Measurements from ENCODE around the gene IL17D.

The IL17D gene, protein sequence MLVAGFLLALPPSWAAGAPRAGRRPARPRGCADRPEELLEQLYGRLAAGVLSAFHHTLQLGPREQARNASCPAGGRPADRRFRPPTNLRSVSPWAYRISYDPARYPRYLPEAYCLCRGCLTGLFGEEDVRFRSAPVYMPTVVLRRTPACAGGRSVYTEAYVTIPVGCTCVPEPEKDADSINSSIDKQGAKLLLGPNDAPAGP

GRCh38 chr13:20702915-20703779 lies at the start of gene IL17D:
TSS of gene IL17D (plus strand) at chr13:20703699. CDS start at chr13:20704002, 303 bp downstream.
- DNase-seq (ENCODE audit: extremely low read depth, low read depth): no peak
- TF ChIP-seq CTCF (IDR thresholded peaks at IDR 0.05; ENCODE audit: low read depth, low read length): no peak

- no peak for DNase-seq (ENCODE audit: extremely low read depth, low read depth)
- TF ChIP-seq CTCF (IDR thresholded peaks at IDR 0.05; ENCODE audit: low read depth, low read length): no peak
Observed at GRCh38 chr13:20654156-20654555, 49.3 kb upstream of the IL17D start.

- TF ChIP-seq CTCF (IDR thresholded peaks at IDR 0.05; ENCODE audit: low read depth, low read length): no peak
- DNase-seq (ENCODE audit: extremely low read depth, low read depth): no peak
Observed at GRCh38 chr13:20658451-20659040, 45.0 kb upstream of the IL17D start.

DNA sequence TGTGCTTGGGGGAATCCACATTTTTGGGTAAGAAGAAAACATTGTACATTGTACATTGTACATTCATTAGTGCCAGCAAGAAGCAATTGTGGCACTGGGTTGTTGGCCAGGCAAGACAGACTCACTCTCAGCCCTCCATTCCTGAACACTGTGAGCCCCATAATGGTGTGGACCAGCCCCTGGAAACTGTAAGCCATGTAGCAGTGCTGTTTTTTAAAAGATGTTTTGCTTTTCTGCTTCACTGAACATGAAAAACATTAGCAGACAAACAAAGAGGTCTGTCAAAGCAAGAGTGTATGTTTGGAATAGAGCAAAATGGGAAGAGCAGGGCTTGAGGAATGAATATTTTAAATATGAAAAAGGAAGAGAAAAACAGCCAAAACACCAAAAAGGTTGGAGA lies 39.1 kb upstream of the IL17D start:
- TF ChIP-seq CTCF (IDR thresholded peaks at IDR 0.05; ENCODE audit: low read depth, low read length): no peak
- no peak for DNase-seq (ENCODE audit: extremely low read depth, low read depth)

GRCh38 chr13:20666948-20667347 lies 36.6 kb upstream of the IL17D start:
- DNase-seq (ENCODE audit: extremely low read depth, low read depth): no peak
- no peak for TF ChIP-seq CTCF (IDR thresholded peaks at IDR 0.05; ENCODE audit: low read depth, low read length)

GRCh38 chr13:20667857-20668437 lies 35.6 kb upstream of the IL17D start:
- TF ChIP-seq CTCF (IDR thresholded peaks at IDR 0.05; ENCODE audit: low read depth, low read length): no peak
- no peak for DNase-seq (ENCODE audit: extremely low read depth, low read depth)
